Adipose tissue (tissue), 3 donors: ENCODE results near the gene TAOK3. TPM values are rescaled to one million over a fixed set of nuclear protein-coding genes. Genes with fewer than 3 reads are reported as not detected.

Source experiments
- H3K27ac ChIP-seq: one replicate; pipeline ENCODE4 v1.5.1; 2013; ENCODE audit warnings: low read depth, low read length
- WGBS, 3 donors: extraction: QIAGEN DNeasy Blood & Tissue Kit; methylation state at CpG; one replicate each; pipeline ENCODE4 v1.1.7; 2013; 5-methylcytosine and 5-hydroxymethylcytosine counted together
- polyA plus RNA-seq, 3 donors: library from polyadenylated mRNA; stranded (reverse); fragments of 200-250 nt; gene quantifications; one replicate each; pipeline ENCODE4 v1.2.3, GENCODE V29; 2013
- donor health status: healthy with polysubstance abuse.
- donor health status: Bipolar disorder and iron deficiency.
- donor health status: healthy.

Gene TAOK3
- polyA plus RNA-seq, 3 donors: 7.9 to 16.4 (median 12.0) TPM

DNA sequence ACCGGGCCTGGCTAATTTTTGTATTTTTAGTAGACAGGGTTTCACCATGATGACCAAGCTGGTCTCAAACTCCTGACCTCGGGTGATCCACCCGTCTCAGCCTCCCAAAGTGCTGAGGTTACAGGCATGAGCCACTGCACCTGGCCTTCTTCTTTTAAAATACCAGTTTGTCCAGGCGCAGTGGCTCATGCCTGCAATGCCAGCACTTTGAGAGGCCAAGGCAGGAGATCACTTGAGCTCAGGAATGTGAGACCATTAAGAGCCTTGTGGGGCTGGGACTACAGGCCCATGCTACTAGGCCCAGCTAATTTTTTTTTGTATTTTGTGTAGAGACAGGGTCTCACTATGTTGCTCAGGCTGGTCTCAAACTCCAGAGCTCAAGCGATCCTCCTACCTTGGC is 244.8 kb downstream of the TAOK3 start:
- H3K27ac ChIP-seq: no peak overlapping the region
- whole genome bisulfite sequencing, 3 donors: 86 to 100% (median 87%) methylated on average over 5 of the region's 5 CpGs

DNA sequence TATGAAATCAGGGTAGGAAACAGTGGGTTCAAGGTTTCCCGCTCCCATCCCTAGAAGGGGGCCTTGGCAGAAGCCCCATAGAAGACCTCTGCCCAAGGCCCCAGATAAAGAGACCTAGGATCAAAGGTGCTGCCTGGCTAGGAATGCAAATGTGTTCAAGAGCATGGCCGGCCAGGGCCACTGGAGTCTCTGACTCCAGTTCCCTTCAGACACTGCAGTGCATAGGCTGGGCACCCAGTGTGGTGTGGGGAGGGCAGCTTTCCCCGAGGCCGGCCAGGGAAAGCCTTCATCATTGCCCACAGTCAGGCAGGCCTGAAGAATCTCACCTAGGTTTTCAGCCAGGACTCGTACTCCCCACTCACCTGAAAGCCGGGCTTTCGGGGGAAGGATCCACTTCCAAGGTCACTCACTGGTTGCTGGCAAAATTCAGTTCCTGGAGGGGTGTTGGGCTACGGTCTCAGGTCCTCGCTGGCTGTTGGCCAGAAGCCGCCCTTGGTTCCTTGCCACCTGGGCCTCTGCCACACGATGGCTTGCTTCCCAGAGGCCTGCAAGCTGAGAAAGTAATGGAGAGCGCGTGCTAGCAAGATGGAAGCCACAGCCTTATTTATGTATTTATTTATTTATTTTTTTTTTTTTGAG is 246.5 kb downstream of the TAOK3 start:
- 25 to 87% (median 74%) methylated on average over 13 of the region's 13 CpGs for WGBS, 3 donors
- H3K27ac ChIP-seq: no peak overlapping the region

DNA sequence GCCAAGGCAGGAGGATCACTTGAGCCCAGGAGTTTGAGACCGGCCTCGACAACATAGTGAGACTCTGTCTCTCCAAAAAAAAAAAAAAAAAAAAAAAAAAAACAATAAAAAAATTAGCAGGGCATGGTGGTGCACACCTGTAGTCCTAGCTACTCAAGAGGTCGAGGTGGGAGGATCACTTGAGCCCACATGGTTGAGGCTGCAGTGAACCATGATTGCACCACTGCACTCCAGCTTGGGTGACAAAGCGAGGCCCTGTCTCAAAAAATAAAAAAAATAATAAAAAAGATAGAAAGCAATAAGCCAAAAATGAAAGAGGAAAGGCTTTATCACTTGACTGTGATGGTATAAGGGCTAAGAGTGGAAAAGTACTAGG is 247.0 kb downstream of the TAOK3 start:
- H3K27ac ChIP-seq: no peak overlapping the region
- 90 to 94% (median 93%) methylated on average over 4 of the region's 4 CpGs for WGBS, 3 donors

DNA sequence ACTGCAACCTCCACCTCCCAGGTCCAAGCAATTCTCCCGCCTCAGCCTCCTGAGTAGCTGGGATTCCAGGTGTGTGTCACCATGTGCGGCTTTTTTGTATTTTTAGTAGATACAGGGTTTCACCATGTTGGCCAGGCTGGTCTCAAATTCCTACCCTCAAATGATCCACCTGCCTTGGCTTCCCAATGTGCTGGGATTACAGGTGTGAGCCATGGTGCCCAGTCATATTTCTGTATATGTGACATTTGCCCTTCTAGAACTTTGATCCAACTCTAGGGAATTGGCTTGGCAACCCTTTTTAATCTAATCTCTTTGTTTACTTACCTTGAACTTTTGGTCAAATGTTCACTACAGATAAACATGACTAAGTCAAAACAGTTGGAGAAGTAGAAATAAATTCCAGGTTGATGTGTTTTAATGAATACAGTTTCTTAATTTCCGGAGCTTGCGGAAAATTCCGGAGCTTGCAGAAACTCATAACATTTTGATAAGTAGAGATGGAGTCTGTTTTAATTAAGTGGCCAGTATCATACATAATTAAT is 248.3 kb downstream of the TAOK3 start:
- 37 to 97% (median 94%) methylated on average over 5 of the region's 5 CpGs for WGBS, 3 donors
- H3K27ac ChIP-seq: no peak overlapping the region

DNA sequence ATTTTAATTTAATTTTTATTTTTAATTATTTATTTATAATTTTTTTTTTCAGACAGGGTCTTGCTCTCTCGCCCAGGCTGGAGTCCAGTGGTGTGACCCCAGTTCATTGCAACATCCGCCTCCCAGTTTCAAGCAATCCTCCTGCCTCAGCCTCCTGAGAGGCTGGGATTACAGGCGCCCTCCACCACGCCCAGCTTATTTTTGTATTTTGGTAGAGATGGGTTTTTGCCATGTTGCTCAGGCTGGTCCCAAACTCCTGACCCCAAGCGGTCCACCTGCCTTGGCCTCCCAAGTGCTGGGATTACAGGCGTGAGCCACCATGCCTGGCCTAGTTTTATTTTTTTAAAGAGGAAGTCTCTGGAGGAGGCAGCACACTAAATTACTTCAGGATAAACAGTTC is 250.4 kb downstream of the TAOK3 start:
- no peak overlapping the region for H3K27ac ChIP-seq
- WGBS, 3 donors: 96 to 98% (median 96%) methylated on average over 6 of the region's 6 CpGs

DNA sequence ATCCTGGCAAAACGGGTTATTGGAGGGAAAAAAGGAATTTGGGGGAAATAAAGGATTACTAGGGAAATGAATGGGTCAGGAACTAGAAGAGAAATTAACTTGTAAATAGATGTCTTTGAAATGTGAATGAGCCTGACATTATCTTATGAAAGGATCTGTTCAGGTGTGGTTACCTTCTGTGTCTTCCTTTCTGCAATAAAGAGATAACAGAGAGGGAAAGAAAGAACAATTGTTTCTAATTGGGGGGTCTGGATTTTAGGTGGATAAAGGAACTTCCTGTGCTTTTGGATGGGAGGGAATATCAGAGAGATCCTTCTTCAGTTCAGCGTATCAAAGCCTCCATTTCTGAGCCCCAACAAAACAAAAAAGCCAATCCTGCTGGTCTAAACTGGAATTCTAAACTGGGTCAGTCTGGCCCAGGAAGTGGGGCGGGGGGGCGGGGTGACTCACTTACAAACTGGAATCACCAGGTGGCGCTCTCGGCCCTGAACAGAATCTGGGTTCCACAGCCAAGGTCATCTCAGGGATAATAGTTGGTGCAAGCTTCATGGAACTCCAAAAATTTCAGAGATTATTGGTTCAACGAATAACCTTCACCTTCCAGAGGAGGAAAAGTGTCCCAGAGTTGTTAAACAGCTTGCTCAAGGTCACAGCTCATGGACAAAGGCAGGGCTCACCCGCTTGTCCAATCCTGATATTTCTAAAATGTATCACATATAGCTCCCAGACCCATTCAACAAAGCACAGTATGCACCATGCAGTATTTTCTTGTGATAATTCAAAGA is 251.9 kb downstream of the TAOK3 start:
- H3K27ac ChIP-seq: no peak overlapping the region

DNA sequence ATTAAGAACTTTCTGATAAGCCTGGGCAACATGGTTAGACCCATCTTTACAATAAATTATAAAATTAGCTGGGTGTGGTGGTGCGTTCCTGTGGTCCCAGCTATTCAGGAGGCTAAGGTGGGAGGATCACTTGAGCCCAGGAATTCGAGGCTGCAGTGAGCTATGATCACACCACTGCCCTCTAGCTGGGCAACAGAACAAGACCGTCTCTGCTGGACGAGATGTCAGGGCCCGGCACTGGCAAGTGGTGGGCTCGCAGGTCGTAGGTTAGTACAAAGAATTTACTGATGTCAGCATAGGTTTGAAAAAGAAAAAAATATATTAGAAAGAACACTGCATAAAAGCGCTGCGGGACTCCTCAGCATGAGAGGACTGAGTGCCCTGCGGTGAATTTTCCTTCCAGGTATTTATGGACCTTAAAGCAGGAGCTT is 253.2 kb downstream of the TAOK3 start:
- WGBS, 3 donors: 88 to 91% (median 89%) methylated on average over 10 of the region's 10 CpGs
- H3K27ac ChIP-seq: no peak overlapping the region

More for the DNA sequence above, 251.9 kb downstream of the TAOK3 start:
- WGBS, 3 donors: 9 to 26% (median 26%) methylated on average over 8 of the region's 8 CpGs

DNA sequence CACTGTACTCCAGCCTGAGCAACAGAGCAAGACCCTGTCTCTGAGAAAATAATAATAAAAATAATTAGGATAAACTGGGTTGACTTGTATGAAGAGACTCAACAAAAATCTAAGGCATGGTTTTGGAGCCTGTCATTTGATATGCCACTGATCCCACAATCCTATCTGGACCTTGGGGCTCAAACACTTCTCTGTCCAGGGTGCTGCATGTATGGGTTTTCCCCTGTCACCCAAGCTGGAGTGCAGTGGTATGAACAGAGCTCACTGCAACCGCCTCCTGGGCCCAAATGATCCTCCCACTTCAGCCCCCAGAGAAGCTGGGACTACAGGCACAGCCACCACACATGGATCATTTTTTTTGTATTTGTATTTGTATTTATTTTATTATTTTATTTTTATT is 263.6 kb downstream of the TAOK3 start:
- 85 to 86% (median 85%) methylated on average over 1 of the region's 1 CpG for WGBS, 3 donors
- H3K27ac ChIP-seq: no peak overlapping the region

DNA sequence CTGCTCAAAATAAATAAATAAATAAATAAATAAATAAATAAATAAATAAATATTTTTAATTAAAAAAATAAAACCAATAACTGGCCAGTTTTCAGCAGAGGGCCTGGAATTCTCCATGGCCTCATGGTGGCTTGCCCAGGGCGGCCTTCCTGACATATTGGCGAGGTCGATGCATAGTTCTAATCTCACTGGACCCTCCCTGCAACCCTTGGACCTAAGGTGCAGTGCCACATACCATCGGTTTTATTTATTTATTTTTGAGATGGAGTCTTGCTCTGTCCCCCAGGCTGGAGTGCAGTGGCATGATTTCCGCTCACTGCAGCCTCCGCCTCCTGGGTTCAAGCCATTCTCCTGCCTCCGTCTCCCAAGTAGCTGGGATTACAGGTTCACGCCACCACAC is 265.0 kb downstream of the TAOK3 start:
- no peak overlapping the region for H3K27ac ChIP-seq
- WGBS, 3 donors: 89 to 97% (median 94%) methylated on average over 8 of the region's 8 CpGs

DNA sequence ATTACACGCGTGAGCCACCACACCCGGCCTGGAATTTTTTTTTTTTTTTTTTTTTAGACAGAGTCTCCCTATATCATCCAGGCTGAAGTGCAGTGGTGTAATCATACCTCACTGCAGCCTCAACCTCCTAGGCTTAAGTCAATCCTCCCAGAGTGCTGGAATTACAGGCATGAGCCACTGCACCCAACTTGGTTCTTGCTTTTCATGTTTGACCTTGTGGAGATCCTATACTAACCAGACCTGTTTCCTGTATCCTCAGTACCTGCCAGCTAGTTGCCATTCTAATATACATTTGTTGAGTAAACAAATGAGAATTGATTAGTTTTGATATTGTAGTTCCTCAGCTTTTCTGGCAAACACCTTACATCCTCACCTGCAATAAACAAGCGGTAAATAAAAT is 265.7 kb downstream of the TAOK3 start:
- WGBS, 3 donors: 39 to 86% (median 66%) methylated on average over 4 of the region's 4 CpGs
- no peak overlapping the region for H3K27ac ChIP-seq

DNA sequence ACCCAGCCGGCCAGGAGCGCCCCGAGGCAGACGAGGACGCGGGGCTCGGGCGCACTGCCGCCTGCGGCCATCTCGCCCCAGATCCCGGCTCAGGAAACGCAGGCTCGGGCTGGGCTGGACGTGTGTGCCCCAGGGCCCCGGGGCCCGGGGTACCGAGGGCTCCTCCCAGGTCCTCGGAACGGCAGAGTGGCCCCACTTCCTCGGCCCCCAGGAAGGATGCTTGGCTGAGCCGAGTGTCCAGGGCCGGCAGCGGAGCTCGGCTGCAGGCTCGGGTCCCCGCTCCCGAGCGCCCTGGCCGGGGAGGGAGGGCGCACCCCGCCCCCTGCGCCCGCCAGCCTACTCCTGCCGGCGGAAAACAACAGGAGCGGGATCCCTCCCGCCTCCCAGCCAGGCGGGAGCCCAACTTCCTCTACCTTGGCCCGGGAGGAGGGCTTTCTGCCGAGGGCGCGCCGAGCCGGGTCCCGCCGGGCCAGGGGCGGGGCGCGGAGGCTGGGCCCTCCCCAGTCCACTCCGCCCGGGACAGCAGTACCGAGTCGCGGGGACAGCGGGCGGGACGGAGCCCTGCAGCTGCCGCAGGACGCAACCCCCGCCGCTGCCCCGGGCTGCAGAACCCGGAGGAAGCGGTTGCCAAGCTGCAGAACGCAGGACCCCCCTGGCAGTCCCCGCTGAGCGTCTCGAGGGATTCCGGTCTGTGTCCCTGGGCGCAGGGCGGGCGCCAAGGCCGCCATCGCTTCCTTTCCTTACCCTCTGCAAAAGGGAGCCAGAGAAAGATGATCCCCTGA is 268.9 kb downstream of the TAOK3 start, which contains the start of gene VSIG10:
VSIG10 (minus strand) TSS at position 411 of the 782 bp plus-strand sequence; CDS start at position 71, 340 bp downstream.
- no peak within 1 kb of the TSS for H3K27ac ChIP-seq
- 1% methylated on average over 67 to 75 of the region's 75 CpGs for WGBS, 3 donors

DNA sequence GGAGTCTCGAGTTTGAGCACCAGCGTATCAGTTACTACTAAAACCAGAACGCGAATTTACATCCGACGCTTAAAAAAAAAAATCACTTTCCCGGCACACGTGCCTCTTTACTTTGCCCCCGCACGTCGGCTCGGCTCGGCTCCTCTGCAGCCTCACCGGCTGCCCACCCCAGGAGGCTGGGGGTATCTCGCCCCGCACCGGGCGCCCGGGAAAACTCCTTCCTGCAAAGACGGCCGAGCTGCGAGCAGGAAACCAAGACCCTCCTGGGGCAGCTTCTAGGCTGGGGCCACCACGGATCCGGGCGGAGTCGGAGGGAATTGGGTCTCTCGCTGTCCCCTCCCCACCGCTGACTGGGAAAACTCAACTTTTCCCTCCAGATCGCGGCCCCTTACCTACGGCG is 269.5 kb downstream of the TAOK3 start:
- H3K27ac ChIP-seq: no peak overlapping the region
- WGBS, 3 donors: 0 to 1% (median 0%) methylated on average over 30 to 32 of the region's 32 CpGs

DNA sequence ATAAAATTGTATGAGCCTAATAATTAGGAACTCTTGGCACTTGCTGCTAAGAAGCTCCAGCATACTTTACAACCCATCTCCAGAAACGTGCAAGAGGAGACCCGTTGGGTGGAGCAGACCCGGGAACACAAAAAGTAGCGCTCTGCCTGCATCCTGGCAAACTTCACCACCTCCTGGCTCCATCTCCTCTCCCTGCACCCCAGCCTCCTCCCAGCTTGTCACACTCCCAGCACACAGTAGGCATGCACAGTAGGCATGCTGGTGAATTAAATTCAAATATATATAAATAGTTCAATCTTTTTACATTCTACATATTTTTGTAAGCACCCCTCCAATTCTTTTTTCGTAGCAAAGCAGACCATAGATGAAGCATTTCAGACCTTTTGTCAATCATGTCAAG is 270.1 kb downstream of the TAOK3 start:
- WGBS, 3 donors: 34 to 44% (median 38%) methylated on average over 5 of the region's 5 CpGs
- no peak overlapping the region for H3K27ac ChIP-seq

DNA sequence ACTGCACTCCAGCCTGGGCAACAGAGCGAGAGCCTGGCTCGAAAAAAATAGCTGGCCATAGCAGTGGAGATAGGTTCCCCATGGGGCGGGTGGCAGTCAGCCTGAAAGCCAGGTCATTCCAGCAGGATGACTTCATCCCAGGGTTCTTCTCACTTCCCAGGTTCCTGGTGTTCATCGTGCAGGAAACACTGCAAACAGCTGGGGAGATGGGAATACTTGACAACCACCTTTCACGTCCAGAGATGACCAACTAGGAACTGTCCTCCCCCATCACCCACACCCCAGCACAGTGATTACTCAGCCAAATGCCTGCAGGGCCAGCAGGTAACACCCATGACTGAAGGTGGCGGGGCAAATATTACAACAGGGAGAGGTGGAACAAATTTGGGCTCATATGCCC is 270.6 kb downstream of the TAOK3 start:
- H3K27ac ChIP-seq: no peak overlapping the region
- 75 to 88% (median 83%) methylated on average over 6 of the region's 6 CpGs for WGBS, 3 donors

DNA sequence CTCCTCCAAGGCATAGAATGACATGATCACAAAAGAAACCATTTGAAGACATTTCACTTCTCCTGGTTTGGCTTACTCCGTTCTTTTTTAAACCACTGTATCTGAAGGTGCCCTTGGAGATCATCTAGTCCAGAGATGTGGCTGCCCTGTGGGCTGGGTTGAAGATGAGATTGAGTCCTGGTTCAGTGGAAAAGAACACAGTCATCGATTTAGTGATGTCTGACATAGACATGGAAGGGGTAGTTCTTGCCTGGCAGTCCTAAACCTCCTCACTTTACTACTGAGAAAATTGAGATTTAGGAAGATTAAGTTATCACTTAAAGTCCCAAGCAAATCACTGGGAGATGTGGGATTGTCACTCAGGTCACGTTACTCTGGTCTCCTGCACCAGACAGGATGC is 271.7 kb downstream of the TAOK3 start:
- WGBS, 3 donors: 92 to 95% (median 94%) methylated on average over 3 of the region's 3 CpGs
- H3K27ac ChIP-seq: no peak overlapping the region
